Medulla oblongata (tissue), 1 donor: ENCODE measurements around the gene TMEM187.
"Not testable (repeated sequence)": the region's sequence is repeated elsewhere in the genome, so short reads cannot be mapped to it uniquely, and the experiment has no call there.

Experiments used
- DNase-seq: peaks from one replicate; pipeline ENCODE4 v3.0.0-alpha.2; 2015; ENCODE audit errors: extremely low spot score

Gene TMEM187

DNA sequence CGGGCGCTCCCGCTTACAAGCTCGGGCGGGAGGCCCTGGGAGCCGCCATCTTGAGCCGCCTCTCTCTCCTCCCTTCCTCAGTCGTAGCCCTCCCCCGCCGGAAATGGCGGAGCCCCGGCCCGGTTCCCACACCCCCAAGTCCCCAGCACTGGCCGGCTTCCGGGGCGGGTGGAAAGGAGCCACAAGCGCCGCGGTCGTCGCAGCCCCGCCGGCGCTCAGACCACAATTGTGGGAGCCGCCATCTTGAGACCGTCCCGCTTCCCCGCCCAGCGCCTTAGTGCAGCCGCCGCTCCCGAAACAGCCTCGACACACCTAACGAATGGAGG is 1.5 kb upstream of the TMEM187 start:
- DNase-seq: peak; percentile 91

DNA sequence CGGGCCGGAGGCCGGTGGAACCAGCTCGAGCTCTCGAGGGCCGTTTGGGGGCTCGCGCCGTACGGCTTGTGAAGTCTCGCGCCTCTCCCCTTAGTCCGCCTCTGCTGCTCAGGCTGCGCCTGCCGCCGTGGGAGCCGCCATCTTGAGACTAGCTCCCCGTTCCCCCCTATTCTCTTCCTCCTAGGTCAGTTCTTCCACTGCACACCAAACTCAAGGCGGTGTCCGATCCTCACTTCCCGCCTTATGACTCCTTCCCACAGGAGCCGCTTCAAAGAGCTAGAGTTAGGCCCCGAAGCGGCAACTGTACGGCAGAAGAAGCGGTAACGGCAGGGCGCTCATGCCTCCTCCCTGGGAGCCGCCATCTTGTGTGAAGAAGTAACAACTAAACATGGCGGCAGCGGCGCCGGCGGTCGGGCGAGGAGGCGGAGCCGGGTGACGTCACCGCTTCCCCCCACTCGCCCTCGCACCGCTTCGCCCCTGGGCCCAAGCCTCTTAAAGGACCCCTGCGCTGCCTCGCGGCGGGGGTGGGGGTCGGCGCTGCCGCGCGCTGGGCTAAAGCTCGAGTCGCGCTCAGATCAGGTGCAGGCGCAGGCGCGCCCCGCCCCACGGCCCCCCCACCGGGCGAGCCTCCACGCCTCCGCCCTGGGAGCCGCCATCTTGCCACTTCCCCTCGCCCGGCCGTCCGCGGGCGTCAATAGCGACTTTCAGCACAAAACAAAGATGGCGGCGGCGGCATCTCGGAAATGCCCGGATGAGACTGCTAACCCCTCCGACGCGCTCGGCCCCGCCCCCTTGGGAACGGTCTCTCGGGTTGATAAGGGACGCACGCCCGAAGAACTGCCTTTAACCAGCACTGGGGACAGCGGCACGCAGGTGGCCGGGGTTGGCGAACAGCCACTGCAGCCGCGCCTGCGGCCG is 845 bp upstream of the TMEM187 start, which contains the start of gene HCFC1:
Gene HCFC1 (minus strand): TSS at position 369 of the 918 bp plus-strand sequence. CDS start 978 bp downstream, outside the sequence.
- DNase-seq: peak; percentile 89

- DNase-seq: no peak
Measured at GRCh38 chrX:153973127-153974002, 811 bp downstream of the TMEM187 start.

DNA sequence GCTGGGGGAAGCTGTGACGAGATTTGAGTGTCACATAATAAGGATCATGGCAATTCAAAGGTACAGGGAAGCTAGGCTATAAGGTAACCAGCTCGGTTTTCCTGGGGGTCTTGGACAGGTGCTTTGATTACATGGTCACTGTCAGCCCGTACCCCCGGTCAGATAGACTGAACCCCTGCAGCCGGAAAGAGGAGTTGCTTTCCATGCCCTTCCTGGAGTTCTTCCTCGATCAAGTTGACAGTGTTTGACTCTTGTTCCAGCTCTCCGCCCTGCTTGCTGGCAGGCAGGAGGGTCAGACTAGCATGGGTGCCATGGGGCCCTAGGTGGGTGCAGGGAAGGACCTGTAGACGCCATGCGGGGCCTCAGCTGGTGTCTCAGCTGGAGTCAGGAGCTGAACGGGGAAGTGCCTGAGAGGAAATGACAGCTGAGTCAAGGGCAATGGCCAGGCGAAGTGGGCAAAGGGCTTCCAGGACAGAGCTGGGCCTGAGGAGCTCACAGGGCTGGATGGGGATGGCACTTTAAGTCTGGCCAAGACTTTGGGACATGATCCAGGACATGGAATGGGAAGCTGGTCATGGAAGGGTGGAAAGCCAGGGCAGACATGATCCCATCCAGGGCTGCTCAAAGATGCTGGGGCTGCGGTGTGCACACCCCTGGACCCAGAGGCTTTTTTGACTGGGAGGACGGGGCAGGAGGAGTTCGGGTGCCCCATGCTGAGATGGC is 1.6 kb downstream of the TMEM187 start:
- no peak for DNase-seq

DNA sequence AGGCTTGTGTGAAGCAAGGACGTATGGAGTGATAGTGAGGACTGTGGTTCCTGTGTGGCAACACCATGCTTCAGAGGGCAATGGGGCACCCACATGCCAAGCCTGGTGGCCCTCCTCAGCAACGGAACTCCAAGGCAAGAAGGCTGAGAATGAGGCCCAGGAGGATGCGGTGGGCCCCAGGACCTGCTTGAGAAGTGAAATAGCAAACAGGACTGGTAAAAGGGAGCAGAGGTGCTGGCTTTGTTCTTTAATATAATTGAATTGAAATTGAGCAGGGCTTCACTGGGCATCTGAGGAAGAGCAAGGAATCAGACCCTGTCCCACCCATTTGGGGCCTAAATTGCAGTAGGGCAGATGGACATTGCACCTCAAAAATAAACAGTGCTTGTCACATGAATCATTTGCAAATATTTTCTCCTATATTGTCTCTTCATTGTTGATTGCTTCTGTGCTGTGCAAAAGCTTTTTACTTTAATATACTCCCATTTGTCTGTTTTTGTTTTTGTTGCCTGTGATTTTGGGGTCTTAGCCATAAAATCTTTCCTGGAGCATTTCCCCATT is 2.3 kb downstream of the TMEM187 start:
- no peak for DNase-seq

DNA sequence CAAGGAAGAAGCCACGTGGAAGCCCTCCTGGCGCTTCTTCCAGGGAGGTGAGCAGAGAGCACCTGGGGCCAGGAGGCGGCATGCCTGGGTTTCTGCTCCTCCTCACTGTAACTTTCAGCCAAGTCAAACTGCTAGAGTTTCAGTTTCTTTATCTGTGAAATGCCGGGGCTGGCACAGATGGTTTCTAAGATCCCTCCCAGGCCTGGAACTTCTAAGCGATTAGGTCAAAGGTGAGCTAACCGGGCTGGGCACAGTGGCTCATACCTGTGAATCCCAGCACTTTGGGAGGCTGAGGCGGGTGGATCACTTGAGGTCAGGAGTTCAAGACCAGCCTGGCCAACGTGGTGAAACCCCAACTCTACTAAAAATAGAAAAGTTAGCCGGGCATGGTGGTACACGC is 7.8 kb downstream of the TMEM187 start:
- not testable (repeated sequence) for DNase-seq

DNA sequence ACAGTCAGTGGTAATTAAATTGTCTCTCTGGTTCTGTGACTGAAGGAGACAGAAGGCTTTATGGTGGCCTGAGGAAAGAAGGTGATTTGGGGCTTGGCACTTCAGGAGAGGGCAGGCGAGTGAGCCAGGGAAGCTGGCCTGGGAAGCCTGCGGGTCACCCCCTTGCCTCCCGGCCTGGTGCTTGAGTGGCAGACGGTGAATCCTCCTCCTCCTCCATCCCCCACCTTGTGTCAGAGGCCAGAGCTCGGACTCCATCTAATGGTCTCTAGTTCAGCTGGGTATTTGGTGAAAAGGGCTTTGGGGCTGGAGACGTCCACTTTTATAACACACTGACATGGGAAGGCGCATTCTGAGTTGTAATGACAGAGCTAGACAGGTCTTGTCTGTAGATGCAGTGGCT is 8.7 kb downstream of the TMEM187 start:
- no peak for DNase-seq

GRCh38 chrX:153981771-153982533 is 9.4 kb downstream of the TMEM187 start:
- DNase-seq: peak; percentile 56

DNA sequence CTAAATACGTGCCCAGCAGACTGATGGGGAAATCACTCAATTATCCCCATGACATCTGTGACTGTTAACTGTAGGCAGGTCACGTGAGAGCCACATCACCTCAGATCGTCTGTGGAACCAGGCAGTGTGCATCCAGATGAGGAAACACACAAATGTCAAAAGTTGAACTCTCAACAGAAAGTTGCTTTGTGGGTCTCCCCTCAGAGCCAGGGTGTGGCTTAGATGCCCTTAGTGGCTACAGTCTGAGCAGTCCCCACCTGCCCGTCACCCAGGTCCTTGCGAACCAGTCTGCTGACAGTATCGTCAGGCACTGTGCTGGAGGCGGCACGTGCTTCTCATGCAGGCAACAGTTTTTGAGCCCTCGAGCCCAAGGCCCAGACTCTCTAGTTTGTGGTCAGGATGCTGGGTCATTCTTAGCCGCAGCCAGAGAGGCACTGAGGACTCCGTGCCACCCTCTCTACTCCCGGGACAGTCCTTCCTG is 10.8 kb downstream of the TMEM187 start:
- no peak for DNase-seq

DNA sequence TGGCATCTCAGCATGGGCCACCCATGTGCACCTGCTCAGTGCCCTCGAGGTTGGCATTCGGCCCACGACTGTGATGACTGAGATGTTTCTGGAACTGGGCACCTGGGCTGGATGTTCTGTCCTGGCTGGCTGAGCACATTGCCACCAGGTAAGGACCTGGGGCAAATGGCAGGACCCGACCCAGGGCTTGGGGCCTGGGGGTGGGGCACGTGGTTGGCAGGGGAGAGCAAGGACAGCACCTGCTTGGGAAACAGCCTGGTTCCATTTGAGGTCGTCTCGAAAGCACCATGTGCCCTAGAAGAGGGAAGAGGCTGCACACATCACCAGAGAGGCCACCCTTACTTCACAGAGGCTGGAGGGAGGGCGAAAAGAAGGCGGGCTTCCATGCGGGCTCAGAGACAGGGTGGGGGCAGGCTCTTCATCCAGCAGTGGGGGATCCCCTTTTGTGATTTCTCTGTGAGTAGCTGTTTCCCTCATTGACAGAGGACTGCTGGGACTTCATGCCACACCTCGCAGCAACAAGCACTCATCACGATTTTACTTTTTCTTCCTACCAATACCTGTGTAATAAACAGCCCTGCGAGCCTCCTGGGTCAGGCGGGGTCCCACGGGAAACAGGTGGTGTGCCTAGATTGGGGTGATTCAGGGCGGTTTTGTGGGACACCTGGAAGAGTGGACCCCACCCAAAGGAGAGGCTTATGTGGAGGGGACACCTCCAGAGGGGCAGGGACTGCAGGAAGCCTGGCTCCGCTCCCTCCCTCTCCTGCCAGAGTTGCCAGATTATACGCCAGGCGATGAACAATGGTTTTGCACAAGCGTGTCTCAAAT is 12.0 kb downstream of the TMEM187 start:
- DNase-seq: no peak

DNA sequence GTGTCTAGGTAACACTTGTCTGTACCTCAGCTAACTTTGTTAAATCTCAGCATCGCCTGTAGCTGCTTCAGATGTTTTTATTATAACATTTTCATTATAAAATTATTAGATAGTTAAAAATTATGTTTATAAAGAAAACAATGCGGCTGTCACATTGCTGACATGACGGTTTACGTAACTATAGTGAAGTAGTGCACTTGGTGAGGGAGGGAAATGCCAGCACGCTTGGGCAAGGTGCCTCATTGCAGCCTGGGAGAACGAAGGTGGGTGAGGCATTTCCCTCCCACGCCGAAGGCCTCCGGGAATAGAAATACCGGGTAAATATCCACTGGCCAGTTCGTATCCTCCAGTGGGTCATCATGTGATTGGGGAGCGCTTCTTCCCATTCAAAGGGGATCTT is 15.9 kb downstream of the TMEM187 start:
- DNase-seq: no peak

GRCh38 chrX:153989973-153990655 is 17.6 kb downstream of the TMEM187 start:
- no peak for DNase-seq

GRCh38 chrX:153991013-153991580 is 18.5 kb downstream of the TMEM187 start:
- DNase-seq: no peak

DNA sequence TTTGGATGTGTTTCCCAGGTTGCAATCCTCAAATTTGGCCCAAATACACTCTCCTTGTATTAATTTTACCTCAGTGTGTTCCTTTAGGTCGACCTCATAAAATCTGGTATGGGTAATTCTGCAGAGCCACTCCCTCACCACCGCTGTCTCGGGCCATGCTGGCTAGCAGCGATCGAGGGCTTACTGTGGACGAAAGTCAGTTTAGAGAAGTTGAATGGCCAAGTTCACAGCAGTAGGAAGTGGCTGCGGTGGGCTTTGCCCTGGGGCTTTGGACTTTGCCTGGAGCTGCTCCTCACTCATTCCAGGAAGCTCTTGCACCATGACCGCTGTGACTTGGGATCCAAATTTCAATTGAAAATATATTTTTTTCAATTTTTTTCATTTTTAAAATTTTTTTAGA is 19.6 kb downstream of the TMEM187 start:
- no peak for DNase-seq

DNA sequence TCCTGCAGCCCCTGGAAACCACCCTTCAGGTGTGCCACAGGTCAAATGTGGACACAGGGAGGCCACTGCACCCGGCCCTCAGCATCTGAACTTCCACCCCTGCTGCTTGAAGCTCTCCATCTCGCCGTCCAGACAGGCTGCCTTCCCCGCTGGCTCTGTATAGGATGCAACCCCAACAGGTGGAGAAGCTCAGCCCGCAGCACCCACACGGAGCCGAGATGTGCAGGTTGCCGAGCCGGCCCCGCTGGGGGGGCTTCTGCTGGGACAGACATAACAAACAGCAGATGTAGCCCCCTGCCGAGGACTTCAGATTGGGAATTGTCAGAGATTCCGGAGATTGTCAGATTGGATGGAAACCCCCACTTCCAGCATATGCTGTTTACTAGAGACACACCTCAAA is 20.5 kb downstream of the TMEM187 start:
- DNase-seq: no peak

GRCh38 chrX:153993978-153994377 is 21.4 kb downstream of the TMEM187 start:
- no peak for DNase-seq

GRCh38 chrX:153994398-153994797 is 21.8 kb downstream of the TMEM187 start:
- DNase-seq: not testable (repeated sequence)

GRCh38 chrX:153995504-153995903 is 22.9 kb downstream of the TMEM187 start:
- DNase-seq: no peak
